T-helper 2 cell (primary cell): ENCODE results near the gene ANAPC1.
"Not testable (repeated sequence)": the region's sequence is repeated elsewhere in the genome, so short reads cannot be mapped to it uniquely, and the experiment has no call there.

ENCODE experiments used
- DNase-seq, 5 experiments: peaks; one replicate each; pipeline versions ENCODE4 v3.0.0 to v3.0.0-alpha.2; 2012 to 2022

Gene ANAPC1

GRCh38 chr2:111903930-111904439, 20.0 kb upstream of the ANAPC1 start:
- DNase-seq, result no peak

- DNase-seq, result no peak
Observed at GRCh38 chr2:111903516-111903915, 19.5 kb upstream of the ANAPC1 start.

- peak in 1 of 5 experiments; percentile 12 for DNase-seq
Observed at GRCh38 chr2:111900859-111901258, 16.9 kb upstream of the ANAPC1 start.

- peak in 1 of 5 experiments; percentile 24 for DNase-seq
Observed at GRCh38 chr2:111898703-111899514, 14.9 kb upstream of the ANAPC1 start.

GRCh38 chr2:111897924-111898702, 14.1 kb upstream of the ANAPC1 start, which contains the start of gene MERTK:
MERTK (plus strand) TSS chr2:111898607; CDS start chr2:111898736, 129 bp downstream.
- peak; percentile 18 to 68 (median 28) for DNase-seq

GRCh38 chr2:111897630-111897923, 13.6 kb upstream of the ANAPC1 start:
- no peak for DNase-seq

GRCh38 chr2:111896576-111896975, 12.6 kb upstream of the ANAPC1 start:
- no peak for DNase-seq

GRCh38 chr2:111896024-111896423, 12.0 kb upstream of the ANAPC1 start:
- DNase-seq, result no peak

- DNase-seq, result peak in 1 of 5 experiments; percentile 13
Observed at GRCh38 chr2:111884592-111884964, 585 bp upstream of the ANAPC1 start.

GRCh38 chr2:111872806-111873205, 11.2 kb downstream of the ANAPC1 start:
- DNase-seq, result not testable (repeated sequence)

- not testable (repeated sequence) for DNase-seq
Observed at GRCh38 chr2:111865124-111865523, 18.9 kb downstream of the ANAPC1 start.

GRCh38 chr2:111860005-111860404, 24.0 kb downstream of the ANAPC1 start:
- not testable (repeated sequence) for DNase-seq

GRCh38 chr2:111852544-111852943, 31.4 kb downstream of the ANAPC1 start:
- not testable (repeated sequence) for DNase-seq

GRCh38 chr2:111850646-111851045, 33.3 kb downstream of the ANAPC1 start:
- peak in 2 of 5 experiments; percentile 1 to 11 for DNase-seq

GRCh38 chr2:111839625-111840282, 44.2 kb downstream of the ANAPC1 start:
- not testable (repeated sequence) for DNase-seq

- not testable (repeated sequence) for DNase-seq
Observed at GRCh38 chr2:111838992-111839391, 45.0 kb downstream of the ANAPC1 start.

GRCh38 chr2:111834221-111834620, 49.8 kb downstream of the ANAPC1 start:
- peak in 1 of 5 experiments; percentile 61 for DNase-seq

GRCh38 chr2:111830479-111830878, 53.5 kb downstream of the ANAPC1 start:
- DNase-seq, result peak in 1 of 5 experiments; percentile 12

GRCh38 chr2:111828217-111828766, 55.7 kb downstream of the ANAPC1 start:
- DNase-seq, result not testable (repeated sequence)

GRCh38 chr2:111812970-111813622, 70.9 kb downstream of the ANAPC1 start:
- not testable (repeated sequence) for DNase-seq

GRCh38 chr2:111790633-111791032, 93.4 kb downstream of the ANAPC1 start:
- not testable (repeated sequence) for DNase-seq

GRCh38 chr2:111784081-111784480, 99.9 kb downstream of the ANAPC1 start:
- not testable (repeated sequence) for DNase-seq
